Vagina (tissue), 2 donors: ENCODE results near the gene SART3. TPM values are rescaled to one million over a fixed set of nuclear protein-coding genes. Genes with fewer than 3 reads are reported as not detected.

Experiments
- DNase-seq, 2 donors: peaks; one replicate each; pipeline ENCODE4 v3.0.0-alpha.2; 2017; ENCODE audit errors: extremely low spot score in 2 of 2
- H3K27ac ChIP-seq: fragments of 200-600 bp; sonication (generic); one replicate; pipeline ENCODE4 v1.5.1; 2019
- H3K27me3 ChIP-seq: fragments of 200-600 bp; sonication (generic); one replicate; pipeline ENCODE4 v1.5.1; 2019
- H3K36me3 ChIP-seq, 2 donors: fragments of 200-600 bp; sonication (generic); one replicate each; pipeline ENCODE4 v1.5.1; 2017 to 2019
- H3K4me1 ChIP-seq: fragments of 200-600 bp; sonication (generic); one replicate; pipeline ENCODE4 v1.5.1; 2019
- H3K4me3 ChIP-seq, 2 donors: fragments of 200-600 bp; sonication (generic); 1 replicate in 1 of 2; 2 replicates in 1 of 2; pipeline ENCODE4 v1.5.1; 2016 to 2019
- H3K9me3 ChIP-seq: fragments of 200-600 bp; sonication (generic); one replicate; pipeline ENCODE4 v1.5.1; 2019
- POLR2A ChIP-seq, 2 donors: fragments of 450-650 bp; IDR thresholded peaks; one replicate each; pipeline ENCODE4 v1.6.1; 2017; ENCODE audit warnings: antibody characterized with exemption in 2 of 2, mild to moderate bottlenecking in 2 of 2, moderate library complexity in 2 of 2
- POLR2AphosphoS5 ChIP-seq, 2 donors: sonication (generic); formaldehyde crosslinking; IDR thresholded peaks; one replicate each; pipeline ENCODE4 v1.9.0; 2017; ENCODE audit warnings: antibody characterized with exemption in 2 of 2, mild to moderate bottlenecking in 2 of 2, low read depth in 1 of 2; ENCODE audit not compliant: insufficient read depth in 1 of 2
- intact Hi-C: fragments of 100-400 bp; cut with DNase I; formaldehyde crosslinking; loops from one replicate; pipeline ENCODE4 v1.15.1; 2023
- total RNA-seq: library from RNA; depleted of rRNA; stranded (reverse); fragments of >200 nt; gene quantifications from one replicate; pipeline ENCODE4 v1.2.3, GENCODE V29; 2016
- TF ChIP-seq, protein P1 (sequence below), 3 experiments: fragments of 450-650 bp in 2 of 3; fragments of 200-600 bp in 1 of 3; sonication (generic) in 1 of 3; IDR thresholded peaks; one replicate each; pipeline ENCODE4 v1.5.1; 2017 to 2019; ENCODE audit warnings: antibody characterized with exemption in 3 of 3, mild to moderate bottlenecking in 2 of 3, moderate library complexity in 2 of 3

SART3 gene
- total RNA-seq, 1 donor from 2014 or later = 44.2 TPM

DNA sequence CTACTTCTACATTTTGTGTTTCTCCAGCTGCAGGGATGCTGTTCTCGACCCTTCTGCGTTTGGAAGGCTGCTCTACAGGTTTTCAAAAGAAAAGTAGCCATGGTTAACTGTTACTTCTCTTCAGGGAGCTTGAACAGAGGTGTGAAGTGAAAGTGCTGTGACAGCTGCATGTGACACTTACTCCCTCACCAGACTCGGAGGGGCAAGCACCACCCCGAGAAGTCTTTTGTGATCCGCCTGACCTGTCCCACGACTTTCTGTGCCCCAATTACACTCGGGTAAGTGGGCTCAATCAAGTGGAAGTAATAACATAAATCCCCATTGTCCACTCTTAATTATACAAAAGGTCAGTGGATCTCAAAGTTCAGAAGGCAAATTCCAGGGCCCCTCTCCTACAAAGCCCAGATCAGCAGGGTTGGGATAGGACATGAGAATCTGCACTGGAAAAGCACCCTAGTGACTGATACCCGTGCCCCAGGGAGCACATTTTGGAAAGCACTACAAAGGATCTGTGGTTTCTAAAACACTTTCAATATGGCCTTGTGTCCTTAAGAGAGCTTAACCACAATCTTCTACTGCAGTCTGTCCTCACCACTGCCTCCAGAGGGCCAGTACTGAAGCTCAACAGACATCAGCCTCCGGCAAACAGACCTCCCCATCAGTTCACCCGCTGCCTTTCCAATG, 34.3 kb downstream of the SART3 start:
- TF ChIP-seq POLR2AphosphoS5 (IDR thresholded peaks at IDR 0.05; ENCODE audit: insufficient read depth in 1 of 2, low read depth in 1 of 2) (no peak), POLR2A (IDR thresholded peaks at IDR 0.05) (no peak)
- TF ChIP-seq, protein P1, sequence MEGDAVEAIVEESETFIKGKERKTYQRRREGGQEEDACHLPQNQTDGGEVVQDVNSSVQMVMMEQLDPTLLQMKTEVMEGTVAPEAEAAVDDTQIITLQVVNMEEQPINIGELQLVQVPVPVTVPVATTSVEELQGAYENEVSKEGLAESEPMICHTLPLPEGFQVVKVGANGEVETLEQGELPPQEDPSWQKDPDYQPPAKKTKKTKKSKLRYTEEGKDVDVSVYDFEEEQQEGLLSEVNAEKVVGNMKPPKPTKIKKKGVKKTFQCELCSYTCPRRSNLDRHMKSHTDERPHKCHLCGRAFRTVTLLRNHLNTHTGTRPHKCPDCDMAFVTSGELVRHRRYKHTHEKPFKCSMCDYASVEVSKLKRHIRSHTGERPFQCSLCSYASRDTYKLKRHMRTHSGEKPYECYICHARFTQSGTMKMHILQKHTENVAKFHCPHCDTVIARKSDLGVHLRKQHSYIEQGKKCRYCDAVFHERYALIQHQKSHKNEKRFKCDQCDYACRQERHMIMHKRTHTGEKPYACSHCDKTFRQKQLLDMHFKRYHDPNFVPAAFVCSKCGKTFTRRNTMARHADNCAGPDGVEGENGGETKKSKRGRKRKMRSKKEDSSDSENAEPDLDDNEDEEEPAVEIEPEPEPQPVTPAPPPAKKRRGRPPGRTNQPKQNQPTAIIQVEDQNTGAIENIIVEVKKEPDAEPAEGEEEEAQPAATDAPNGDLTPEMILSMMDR (IDR thresholded peaks at IDR 0.05) = no peak

DNA sequence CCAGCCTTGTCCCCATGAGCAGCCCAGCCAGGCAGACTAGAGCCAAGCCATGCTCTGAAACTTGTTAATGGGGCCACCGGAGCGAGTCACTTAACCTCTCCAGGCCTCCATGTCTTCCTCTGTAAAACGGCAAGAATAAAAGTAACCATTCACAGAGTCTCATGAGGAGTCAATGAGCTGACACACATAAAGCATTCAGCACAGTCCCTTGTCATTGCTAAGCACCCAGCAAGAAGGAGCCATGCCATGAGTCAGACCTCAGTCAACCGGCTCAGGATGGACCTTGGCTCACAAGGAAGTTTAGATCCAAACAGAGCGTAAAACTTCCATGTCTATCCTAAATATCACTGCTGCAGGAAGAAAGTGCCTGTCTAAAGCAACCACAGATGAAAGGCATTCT, 35.3 kb downstream of the SART3 start:
- no peak overlapping the region for H3K4me3 ChIP-seq
- TF ChIP-seq, protein P1 (IDR thresholded peaks at IDR 0.05) = no peak
- TF ChIP-seq POLR2A (IDR thresholded peaks at IDR 0.05) (no peak), POLR2AphosphoS5 (IDR thresholded peaks at IDR 0.05; ENCODE audit: insufficient read depth in 1 of 2, low read depth in 1 of 2) (no peak)
- intact Hi-C loops = no loop called here
- H3K27ac ChIP-seq = no peak overlapping the region
- no peak for DNase-seq
- no peaks in the 10 kb centered on the region for H3K4me1 ChIP-seq
- peaks cover 0 to 94% of the 10 kb centered on the region in 2 donors for H3K36me3 ChIP-seq
- no peaks in the 10 kb centered on the region for H3K9me3 ChIP-seq
- no peaks in the 10 kb centered on the region for H3K27me3 ChIP-seq

More for the DNA sequence above, 34.3 kb downstream of the SART3 start:
- no peak for DNase-seq
- no peak overlapping the region for H3K27ac ChIP-seq
- H3K36me3 ChIP-seq = peaks cover 0 to 90% of the 10 kb centered on the region in 2 donors
- no peaks in the 10 kb centered on the region for H3K9me3 ChIP-seq
- H3K4me1 ChIP-seq = no peaks in the 10 kb centered on the region
- H3K4me3 ChIP-seq = no peak overlapping the region
- intact Hi-C loops = no loop called here
- no peaks in the 10 kb centered on the region for H3K27me3 ChIP-seq

DNA sequence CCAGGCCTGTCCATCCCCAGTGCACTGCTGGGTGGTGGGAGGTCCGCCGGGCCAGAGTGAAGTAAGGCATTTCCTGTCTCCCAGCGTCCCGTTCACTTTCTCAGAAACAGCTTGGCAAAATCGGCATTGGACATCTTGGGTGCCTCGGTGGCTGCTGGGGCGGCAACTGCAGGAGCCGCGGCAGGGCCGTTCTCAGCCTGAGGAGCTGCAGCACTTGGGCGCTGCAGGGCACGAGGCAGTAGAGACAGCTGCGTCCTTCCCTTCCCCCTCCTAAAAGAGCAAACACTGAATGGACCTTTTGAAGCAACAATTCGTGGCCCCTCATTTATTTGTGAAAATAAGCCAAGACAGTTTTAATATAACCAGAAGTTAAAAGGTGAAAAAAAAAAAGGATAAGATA, 37.6 kb downstream of the SART3 start:
- Histone ChIP-seq H3K4me3 (no peak overlapping the region), H3K36me3 (peaks cover 0 to 94% of the 10 kb centered on the region in 2 donors), H3K27ac (no peak overlapping the region)

DNA sequence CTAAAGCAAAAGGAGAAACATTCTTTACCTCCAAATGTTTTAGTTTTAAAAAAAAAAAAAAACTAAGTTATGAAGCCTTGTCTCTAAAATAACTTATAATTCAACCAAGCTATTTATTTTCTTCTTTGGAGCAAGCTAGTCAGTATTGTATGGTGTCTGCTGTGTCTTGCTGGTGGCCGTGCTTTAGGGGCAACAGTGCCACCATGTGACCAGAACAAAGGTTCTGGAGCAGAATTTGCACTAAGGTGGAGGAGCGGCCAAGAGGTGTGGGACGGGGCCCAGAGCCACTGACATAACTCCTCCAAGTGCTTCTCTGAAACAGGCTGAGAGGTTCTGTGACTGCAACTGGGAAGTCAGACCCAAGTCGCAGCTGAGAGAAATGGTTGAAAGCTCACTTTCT, 41.4 kb downstream of the SART3 start:
- Histone ChIP-seq H3K27me3 (no peaks in the 10 kb centered on the region), H3K4me3 (no peak overlapping the region), H3K36me3 (peaks cover 0 to 65% of the 10 kb centered on the region in 2 donors), H3K9me3 (no peaks in the 10 kb centered on the region), H3K4me1 (peaks cover 17% of the 10 kb centered on the region), H3K27ac (no peak overlapping the region)
- DNase-seq = no peak
- TF ChIP-seq POLR2A (IDR thresholded peaks at IDR 0.05) (no peak), POLR2AphosphoS5 (IDR thresholded peaks at IDR 0.05; ENCODE audit: insufficient read depth in 1 of 2, low read depth in 1 of 2) (no peak)
- TF ChIP-seq, protein P1 (IDR thresholded peaks at IDR 0.05) = no peak
- intact Hi-C loops = no loop called here

More for the DNA sequence above, 37.6 kb downstream of the SART3 start:
- intact Hi-C loops = no loop called here
- Histone ChIP-seq H3K9me3 (no peaks in the 10 kb centered on the region), H3K4me1 (no peaks in the 10 kb centered on the region), H3K27me3 (no peaks in the 10 kb centered on the region)
- TF ChIP-seq, protein P1 (IDR thresholded peaks at IDR 0.05) = no peak
- TF ChIP-seq POLR2A (IDR thresholded peaks at IDR 0.05) (no peak), POLR2AphosphoS5 (IDR thresholded peaks at IDR 0.05; ENCODE audit: insufficient read depth in 1 of 2, low read depth in 1 of 2) (no peak)
- no peak for DNase-seq
